HG03469 (cell line): ENCODE data around the gene FAIM.
"Not testable (repeated sequence)": the region's sequence is repeated elsewhere in the genome, so short reads cannot be mapped to it uniquely, and the experiment has no call there.

Experiments used
- ATAC-seq: cut with Tn5 transposase; IDR thresholded peaks from one replicate; pipeline ENCODE4 v1.9.1; 2021; ENCODE audit warnings: mild to moderate bottlenecking, moderate library complexity, moderate number of reproducible peaks; ENCODE audit not compliant: unreplicated experiment

The FAIM gene

GRCh38 chr3:138600100-138600745 is 8.3 kb upstream of the FAIM start:
- ATAC-seq = no peak

- not testable (repeated sequence) for ATAC-seq
These were observed 6.9 kb upstream of the FAIM start for GRCh38 chr3:138601661-138602060.

DNA sequence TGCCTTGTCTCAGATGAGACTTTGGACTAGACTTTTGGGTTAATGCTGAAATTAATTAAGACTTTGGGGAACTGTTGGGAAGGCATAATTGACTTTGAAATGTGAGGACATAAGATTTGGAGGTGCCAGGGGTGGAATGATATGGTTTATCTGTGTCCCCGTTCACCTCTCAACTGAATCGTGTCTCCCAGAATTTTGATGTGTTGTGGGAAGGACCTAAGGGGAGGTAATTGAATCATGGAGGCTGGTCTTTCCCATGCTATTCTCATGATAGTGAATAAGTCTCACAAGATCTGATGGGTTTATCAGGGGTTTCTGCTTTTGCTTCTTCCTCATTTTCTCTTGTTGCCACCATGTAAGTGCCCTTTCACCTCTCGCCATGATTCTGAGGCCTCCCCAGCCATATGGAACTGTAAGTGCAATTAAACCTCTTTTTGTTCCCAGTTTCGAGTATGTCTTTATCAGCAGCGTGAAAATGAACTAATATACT is 4.4 kb upstream of the FAIM start:
- ATAC-seq = not testable (repeated sequence)

GRCh38 chr3:138609898-138610266 is 1.3 kb downstream of the FAIM start:
- no peak for ATAC-seq

DNA sequence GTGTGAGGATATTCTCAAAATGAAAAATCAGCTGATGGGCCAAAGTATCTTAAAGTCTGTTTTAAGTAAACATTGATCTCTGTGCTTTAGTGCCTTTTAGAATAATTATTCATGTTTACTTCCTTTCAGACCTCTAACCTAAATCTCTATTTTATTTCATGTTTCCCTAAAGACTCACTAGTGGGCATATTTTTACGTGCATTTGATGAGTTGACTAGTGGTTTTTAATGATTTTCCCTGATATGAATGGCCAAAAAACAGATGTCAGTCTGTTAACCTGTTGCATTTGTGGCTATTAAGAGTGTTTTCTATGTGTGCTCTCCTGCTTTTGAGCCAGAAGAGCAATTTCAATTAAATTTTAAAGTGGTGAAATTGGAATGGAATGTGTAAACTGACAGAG is 6.9 kb downstream of the FAIM start:
- no peak for ATAC-seq

DNA sequence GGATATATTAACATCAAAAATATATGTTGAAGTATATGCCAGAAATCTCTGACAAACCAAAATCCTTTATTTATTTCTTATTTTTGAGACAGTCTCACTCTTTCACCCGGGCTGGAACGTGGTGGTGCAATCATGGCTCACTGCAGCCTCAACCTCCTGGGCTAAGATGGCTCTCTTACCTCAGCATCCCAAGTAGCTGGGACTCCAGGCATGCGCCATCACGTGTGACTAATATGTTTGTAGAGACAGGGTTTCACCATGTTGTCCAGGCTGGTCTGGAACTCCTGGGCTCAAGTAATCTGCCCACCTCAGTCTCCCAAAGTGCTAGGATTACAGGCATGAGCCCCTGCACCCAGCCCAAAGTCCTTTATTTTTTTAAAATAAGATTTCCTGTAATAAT is 11.9 kb downstream of the FAIM start:
- ATAC-seq = no peak

- no peak for ATAC-seq
These were observed 15.9 kb downstream of the FAIM start for GRCh38 chr3:138624518-138624917.

DNA sequence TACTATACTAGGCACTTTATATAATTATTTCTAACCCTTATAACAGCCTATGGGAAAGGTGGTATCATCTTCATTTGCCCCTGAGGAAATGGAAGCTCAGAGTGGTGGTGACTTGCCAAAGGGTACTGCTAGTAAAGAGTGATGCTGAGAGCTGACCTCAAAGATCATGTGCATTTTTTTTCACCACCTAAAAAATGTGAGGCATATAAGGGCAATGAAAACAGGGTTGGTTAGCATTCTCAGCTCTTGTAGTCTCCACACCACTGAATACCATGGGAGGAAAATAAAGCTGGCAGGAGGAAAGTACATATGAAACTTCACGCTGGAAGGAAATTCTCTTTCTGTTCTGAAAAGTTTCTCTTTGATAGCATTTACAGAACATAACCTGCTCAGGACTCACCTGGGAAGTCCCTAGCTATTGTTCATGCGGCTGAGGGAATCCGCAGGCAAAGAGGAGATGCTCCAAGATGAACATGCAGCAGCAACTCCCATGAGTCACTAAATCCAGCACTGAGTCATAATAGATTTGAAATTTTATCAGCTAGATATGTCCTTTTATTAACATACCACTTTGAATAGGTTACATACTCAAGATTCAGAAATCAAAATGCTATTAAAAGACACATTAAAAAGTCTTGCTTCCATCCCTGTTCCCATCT is 17.3 kb downstream of the FAIM start:
- no peak for ATAC-seq

- no peak for ATAC-seq
These were observed 21.0 kb downstream of the FAIM start for GRCh38 chr3:138629526-138629925.

DNA sequence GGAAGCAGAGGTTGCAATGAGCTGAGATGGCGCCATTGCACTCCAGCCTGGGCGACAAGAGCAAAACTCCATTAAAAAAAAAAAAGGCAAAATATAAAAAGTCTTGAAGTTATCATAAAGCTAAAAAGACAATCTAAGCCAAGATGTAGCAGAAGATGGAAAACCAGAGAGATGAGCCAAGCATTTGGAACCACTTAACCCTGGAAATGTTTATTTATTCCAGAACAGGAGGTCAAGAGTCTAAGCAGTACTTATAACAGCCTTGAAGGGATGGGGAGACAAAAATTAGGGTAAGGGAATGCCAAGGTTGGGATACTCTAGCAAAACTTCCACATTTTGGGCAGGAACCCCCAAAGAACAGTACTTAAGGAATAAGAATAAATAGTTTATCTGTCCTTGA is 30.1 kb downstream of the FAIM start:
- ATAC-seq = no peak

- ATAC-seq = no peak
These were observed 32.0 kb downstream of the FAIM start for GRCh38 chr3:138640537-138640936.

DNA sequence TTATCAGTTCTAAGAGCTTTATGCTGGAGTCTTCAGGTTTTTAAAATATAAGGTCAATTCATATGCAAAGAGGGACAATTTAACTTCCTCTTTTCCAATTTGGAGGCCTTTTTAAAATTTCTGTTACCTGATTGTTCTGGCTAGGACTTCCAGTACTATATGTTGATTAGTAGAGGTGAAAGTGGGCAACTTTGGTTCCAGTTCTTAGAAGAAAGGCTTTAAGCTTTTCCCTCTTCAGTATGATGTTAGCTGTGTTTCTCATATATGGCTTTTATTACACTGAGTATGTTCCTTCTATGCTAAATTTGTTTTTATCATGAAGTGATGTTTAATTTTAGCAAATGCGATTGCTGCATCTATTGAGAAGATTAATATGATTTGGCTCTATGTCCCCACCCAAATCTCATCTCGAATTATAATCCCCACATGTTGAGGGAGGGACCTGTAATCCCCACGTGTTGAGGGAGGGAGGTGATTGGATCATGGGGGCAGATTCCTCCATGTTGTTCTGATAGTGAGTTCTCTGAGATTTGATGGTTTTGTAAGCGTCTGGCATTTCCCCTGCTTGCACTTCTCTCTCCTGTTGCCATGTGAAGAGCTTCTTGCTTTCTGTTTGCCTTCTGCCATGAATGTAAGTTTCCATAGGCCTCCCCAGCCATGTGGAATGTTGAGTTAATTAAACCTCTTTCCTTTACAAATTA is 33.8 kb downstream of the FAIM start:
- no peak for ATAC-seq

DNA sequence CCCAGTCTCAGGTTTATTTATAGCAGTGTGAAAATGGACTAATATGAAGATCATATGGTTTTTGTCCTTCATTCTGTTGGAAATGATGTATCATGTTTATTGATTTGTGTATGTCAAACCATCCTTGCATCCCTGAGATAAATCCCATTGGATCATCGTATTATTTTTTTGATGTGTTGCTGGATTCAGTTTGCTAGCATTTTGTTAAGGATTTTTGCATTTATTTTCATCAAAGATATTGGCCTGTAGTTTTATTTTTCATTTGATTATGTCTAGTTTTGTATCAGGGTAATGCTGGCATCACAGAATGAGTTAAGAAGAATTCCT is 34.3 kb downstream of the FAIM start:
- ATAC-seq = no peak

DNA sequence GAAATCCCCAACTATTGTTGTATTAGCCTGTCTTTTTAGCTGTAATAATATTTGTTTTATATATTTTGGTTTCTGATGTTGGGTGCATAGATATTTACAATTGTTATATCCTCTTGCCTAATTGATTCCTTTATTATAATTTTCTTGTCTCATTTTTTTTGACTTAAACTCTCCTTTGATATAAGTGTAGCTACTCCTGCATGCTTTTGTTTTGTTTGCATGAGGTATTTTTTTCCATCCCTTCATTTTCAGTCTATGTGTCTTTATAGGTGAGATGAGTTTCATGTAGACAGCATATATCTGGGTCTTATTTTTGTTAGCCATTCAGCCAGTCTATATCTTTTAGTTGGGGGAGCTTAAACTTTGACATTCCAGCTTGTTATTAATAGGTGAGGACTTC is 37.4 kb downstream of the FAIM start:
- no peak for ATAC-seq

DNA sequence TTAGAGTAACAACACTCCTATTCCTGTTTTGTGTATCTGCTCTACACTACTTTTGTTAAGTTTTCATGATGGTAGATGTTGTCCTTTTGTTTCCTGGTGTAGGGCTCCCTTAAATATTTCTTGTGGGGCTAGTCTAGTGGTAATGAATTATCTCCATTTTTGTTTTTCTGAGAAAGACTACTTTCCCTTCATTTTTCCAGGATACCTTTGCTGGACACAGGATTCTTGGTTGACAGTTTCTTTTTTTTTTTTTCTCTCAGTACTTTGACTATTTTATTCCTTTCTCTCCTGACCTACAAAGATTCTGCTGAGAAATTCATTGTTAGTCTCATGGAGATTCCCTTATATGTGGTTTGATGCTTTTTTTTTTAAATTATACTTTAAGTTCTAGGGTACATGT is 37.9 kb downstream of the FAIM start:
- no peak for ATAC-seq

DNA sequence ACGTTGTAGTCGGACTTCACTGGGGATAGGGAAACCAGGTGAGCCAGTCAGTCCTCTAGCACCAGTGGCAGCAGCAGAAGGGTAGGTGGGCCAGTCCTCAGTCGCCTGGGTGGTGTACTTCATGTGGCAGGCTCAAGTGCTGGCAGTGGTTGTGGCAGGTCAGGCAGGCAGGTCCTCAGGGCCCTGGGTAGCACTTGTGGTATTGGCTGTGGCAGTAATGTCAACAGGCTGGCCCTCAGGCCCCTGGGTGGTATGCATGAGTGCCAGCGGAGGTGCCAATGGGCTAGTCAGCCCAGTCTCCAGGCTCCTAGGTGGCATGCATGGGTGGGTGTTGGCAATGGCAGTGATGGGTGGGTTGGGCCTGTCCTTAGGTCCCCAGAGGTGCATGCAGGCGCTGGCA is 40.6 kb downstream of the FAIM start:
- ATAC-seq = no peak

GRCh38 chr3:138653567-138653966 is 45.0 kb downstream of the FAIM start:
- no peak for ATAC-seq

DNA sequence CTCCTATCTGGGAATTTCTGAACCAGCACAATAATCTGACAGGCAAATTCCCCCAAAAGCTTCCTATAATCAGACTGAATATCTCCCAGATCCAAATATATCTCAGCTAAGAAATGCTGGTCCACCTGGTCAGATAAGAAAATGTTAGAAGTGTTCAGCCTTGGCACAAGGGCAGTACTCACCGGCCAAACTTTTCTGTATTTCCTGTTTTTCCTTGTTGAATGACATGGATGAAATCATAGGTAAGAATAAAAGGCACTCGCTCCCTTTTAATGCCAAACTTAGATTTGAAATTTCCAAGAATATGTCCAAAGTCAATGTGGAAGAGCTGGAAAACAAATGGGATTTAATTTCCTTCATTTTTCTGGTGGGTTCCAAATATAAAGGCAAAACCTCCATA is 48.9 kb downstream of the FAIM start:
- ATAC-seq = no peak

DNA sequence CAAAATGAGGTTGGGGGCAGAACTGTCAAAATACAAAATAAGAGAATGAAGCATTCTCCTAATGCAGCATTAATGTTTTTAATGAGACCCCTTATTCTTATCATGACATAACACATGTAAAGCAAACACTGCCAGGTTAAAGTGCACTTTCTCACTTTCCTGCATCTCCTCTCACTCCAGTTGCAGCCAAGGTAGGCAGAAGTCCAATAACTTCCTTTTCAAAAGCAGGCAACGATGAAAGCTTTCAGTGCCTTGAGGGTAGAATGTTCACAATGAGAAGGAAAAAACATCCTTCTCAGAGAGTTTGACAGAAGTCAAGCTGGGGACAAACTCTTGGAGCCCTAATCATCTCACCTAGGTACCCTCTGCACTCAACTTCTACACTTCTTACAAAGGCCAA is 59.5 kb downstream of the FAIM start:
- ATAC-seq = no peak

GRCh38 chr3:138670407-138670806 is 61.8 kb downstream of the FAIM start:
- ATAC-seq = no peak

DNA sequence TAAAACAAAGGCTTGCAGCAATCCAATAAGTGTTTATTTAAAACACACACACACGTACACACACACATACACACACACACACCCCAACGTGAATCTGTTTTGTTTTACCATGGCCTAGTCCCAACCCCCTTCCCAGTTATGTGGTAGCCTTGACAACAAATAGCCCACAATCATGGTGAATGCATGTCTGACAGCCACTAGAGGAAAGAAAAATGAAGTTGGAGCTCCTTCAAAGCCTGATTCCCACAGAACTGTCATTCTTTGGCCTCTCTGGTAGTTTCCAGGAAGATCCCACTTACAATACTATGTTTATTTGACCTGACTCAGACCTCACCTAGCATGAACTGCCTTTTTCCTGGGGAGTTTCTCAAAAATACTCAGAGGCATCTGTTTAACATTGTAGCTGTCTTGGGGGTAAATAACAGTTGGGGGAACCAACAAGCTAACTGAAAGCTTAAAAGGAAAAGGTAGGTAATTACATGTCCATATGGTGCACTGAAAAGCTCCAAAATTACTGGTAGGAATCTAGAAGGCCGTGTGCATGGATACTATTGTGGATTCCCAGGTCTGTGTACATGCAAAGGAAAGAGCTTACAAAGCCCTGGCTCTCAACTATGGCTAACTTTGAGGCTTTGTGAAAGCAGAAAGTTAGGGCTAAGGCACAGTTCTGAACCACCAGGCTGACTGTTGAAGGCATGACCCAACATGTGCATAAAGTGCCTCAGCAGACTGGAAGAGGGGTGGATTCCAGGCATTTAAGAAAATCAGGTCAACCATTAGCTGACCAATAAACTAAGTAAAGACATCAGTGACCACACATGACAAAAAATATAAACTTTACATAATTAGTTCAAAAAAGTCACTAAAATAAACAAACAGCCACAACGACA is 65.3 kb downstream of the FAIM start:
- no peak for ATAC-seq
